ENCODE measurements around the gene SLC4A9.

Gene SLC4A9

GRCh38 chr5:140349244-140349643, 10.8 kb upstream of the SLC4A9 start (continued):
- no peak for TF ChIP-seq ZNF26 (tag by site-specific recombination; IDR thresholded peaks at IDR 0.05)

GRCh38 chr5:140351609-140352334, 8.2 kb upstream of the SLC4A9 start:
- Histone ChIP-seq H3K4me1 (ENCODE audit: control insufficient read depth, insufficient read depth, low read length) (no peaks in the 10 kb centered on the region), H3K27ac (ENCODE audit: extremely low read depth, low read depth, low read length) (no peak overlapping the region), H3K4me3 (ENCODE audit: low read depth, low read length) (no peak overlapping the region), H3K36me3 (ENCODE audit: control insufficient read depth in 2 of 2, insufficient read depth in 1 of 2, low read length in 2 of 2) (no peaks in the 10 kb centered on the region), H3K9me3 (ENCODE audit: control insufficient read depth, insufficient read depth, low read depth, low read length) (no peaks in the 10 kb centered on the region)
- TF ChIP-seq ZNF138 (tag by site-specific recombination; IDR thresholded peaks at IDR 0.05; ENCODE audit: borderline replicate concordance) (no peak), ZNF362 (tag by site-specific recombination; IDR thresholded peaks at IDR 0.05) (peak; percentile 70), CTCF (tag by site-specific recombination; IDR thresholded peaks at IDR 0.05) (0 out of 2 replicates have a peak, but pooled peaks have one; percentile 34), PRDM10 (tag by site-specific recombination; IDR thresholded peaks at IDR 0.05) (no peak), BCL11B (tag by site-specific recombination; IDR thresholded peaks at IDR 0.05; ENCODE audit: low read depth) (no peak), ZNF76 (tag by site-specific recombination; IDR thresholded peaks at IDR 0.05; ENCODE audit: borderline replicate concordance, low read depth) (no peak), ZNF670 (tag by site-specific recombination; IDR thresholded peaks at IDR 0.05; ENCODE audit: low read depth) (no peak), ZNF48 (tag by site-specific recombination; IDR thresholded peaks at IDR 0.05) (no peak), ZNF513 (tag by site-specific recombination; IDR thresholded peaks at IDR 0.05) (no peak), ZNF747 (tag by site-specific recombination; IDR thresholded peaks at IDR 0.05) (no peak), ZNF654 (tag by site-specific recombination; IDR thresholded peaks at IDR 0.05; ENCODE audit: low read depth) (peak; percentile 67), PRDM1 (tag by site-specific recombination; IDR thresholded peaks at IDR 0.05) (no peak), ZNF629 (tag by site-specific recombination; IDR thresholded peaks at IDR 0.05) (0 out of 2 replicates have a peak, but pooled peaks have one; percentile 25)
- ChIA-PET CTCF (interaction anchor here (0.6 to 17.1 kb wide), 74 partner anchors 8 to 1709 kb away, joined by 3 to 660 read pairs (median 4); partner anchors contain the start of genes PFDN1, SLC4A9 and TMCO6), POLR2A (no interaction called here)
